SH-SY5Y (cell line): Measurements from ENCODE around the gene EPAS1.

ENCODE experiments used
- GATA2 ChIP-seq: IDR thresholded peaks from 2 replicates; pipeline ENCODE4 v1.6.1; 2011; ENCODE audit warnings: mild to moderate bottlenecking, low read depth, low read length
- GATA3 ChIP-seq: IDR thresholded peaks from 2 replicates; pipeline ENCODE4 v1.6.1; 2011; ENCODE audit warnings: low read depth, mild to moderate bottlenecking, low read length, moderate library complexity

GRCh38 chr2:46269001-46269400 lies 28.2 kb upstream of the EPAS1 start:
- no peak for TF ChIP-seq GATA2
- no peak for TF ChIP-seq GATA3
